Endometrial microvascular endothelial cells (primary cell): ENCODE results near the gene GAR1. TPM values are rescaled to one million over a fixed set of nuclear protein-coding genes. Genes with fewer than 3 reads are reported as not detected.

Experiments used
- total RNA-seq: library from RNA; depleted of rRNA; stranded (reverse); fragments of >200 nt; gene quantifications from one replicate; pipeline ENCODE4 v1.2.3, GENCODE V29; 2015; ENCODE audit errors: inconsistent ontology term

Gene GAR1
- total RNA-seq, 1 donor from 2014 or later = 9.8 TPM

Other genes with a start within 250 kb of the GAR1 start
- 37.9 TPM for gene CASP6, start 112.3 kb upstream of the GAR1 start, total RNA-seq
- 9.0 TPM for gene PLA2G12A, start 85.7 kb upstream of the GAR1 start, total RNA-seq
- gene CFI, start 13.8 kb upstream of the GAR1 start, total RNA-seq = 46.2 TPM
- not detected for gene RRH, start 12.2 kb downstream of the GAR1 start, total RNA-seq
- not detected for gene LRIT3, start 32.3 kb downstream of the GAR1 start, total RNA-seq
- gene EGF, start 97.1 kb downstream of the GAR1 start, total RNA-seq = not detected